CD14-positive monocyte (primary cell): ENCODE measurements around the gene KLK10. TPM values are rescaled to one million over a fixed set of nuclear protein-coding genes. Genes with fewer than 3 reads are reported as not detected.

ENCODE experiments used
- DNase-seq, 3 donors: peaks; one replicate each; pipeline ENCODE4 v3.0.0-alpha.2; 2011 to 2022
- H2AFZ ChIP-seq: 2 replicates; pipeline ENCODE4 v1.6.0; 2012; ENCODE audit warnings: mild to moderate bottlenecking, low read depth, low read length, inconsistent platforms; ENCODE audit not compliant: insufficient read depth, poor library complexity, severe bottlenecking
- H3K27ac ChIP-seq, 2 donors: 1 replicate in 1 of 2; 2 replicates in 1 of 2; pipeline ENCODE4 v1.5.1; 2012 to 2013; ENCODE audit warnings: low read length in 2 of 2, control low read depth in 1 of 2, inconsistent platforms in 1 of 2, low read depth in 1 of 2, mild to moderate bottlenecking in 1 of 2
- H3K27me3 ChIP-seq, 2 donors: one replicate each; pipeline versions ENCODE4 v1.6.0 to v1.6.1; 2011 to 2013; ENCODE audit warnings: low read length in 2 of 2; ENCODE audit not compliant: control insufficient read depth in 2 of 2, insufficient read depth in 2 of 2
- H3K36me3 ChIP-seq, 2 donors: replicated peaks in 1 of 2; 1 replicate in 1 of 2; 2 replicates in 1 of 2; pipeline versions ENCODE4 v1.5.1 to v1.6.1; 2012 to 2013; ENCODE audit warnings: low read length in 2 of 2, control low read depth in 1 of 2, inconsistent platforms in 1 of 2, mild to moderate bottlenecking in 1 of 2; ENCODE audit not compliant: insufficient read depth in 2 of 2, control insufficient read depth in 1 of 2
- H3K4me1 ChIP-seq, 2 donors: 1 replicate in 1 of 2; 2 replicates in 1 of 2; pipeline versions ENCODE4 v1.5.1 to v1.6.1; 2012 to 2013; ENCODE audit warnings: low read length in 2 of 2, control low read depth in 1 of 2, inconsistent platforms in 1 of 2, mild to moderate bottlenecking in 1 of 2, moderate library complexity in 1 of 2; ENCODE audit not compliant: insufficient read depth in 2 of 2, control insufficient read depth in 1 of 2
- H3K4me2 ChIP-seq: replicated peaks from 2 replicates; pipeline ENCODE3; 2012; ENCODE audit warnings: low read length, moderate library complexity, mild to moderate bottlenecking; ENCODE audit not compliant: poor library complexity, severe bottlenecking; ENCODE audit errors: extremely low read depth
- H3K4me3 ChIP-seq, 3 experiments: fragments of 200-600 bp in 1 of 3; sonication (generic) in 1 of 3; replicated peaks in 1 of 3; 1 replicate in 2 of 3; 2 replicates in 1 of 3; pipeline ENCODE4 v1.5.1; 2011 to 2013; ENCODE audit warnings: low read length in 3 of 3, mild to moderate bottlenecking in 3 of 3, control low read depth in 2 of 3, low read depth in 2 of 3, inconsistent platforms in 1 of 3, moderate library complexity in 1 of 3
- H3K79me2 ChIP-seq: 2 replicates; pipeline ENCODE4 v1.6.0; 2012; ENCODE audit warnings: mild to moderate bottlenecking, control low read depth, inconsistent platforms, low read length, moderate library complexity; ENCODE audit not compliant: insufficient read depth
- H3K9ac ChIP-seq: 2 replicates; pipeline ENCODE4 v1.6.0; 2017; ENCODE audit warnings: low read length, mild to moderate bottlenecking; ENCODE audit not compliant: insufficient read depth, poor library complexity, severe bottlenecking
- H3K9me3 ChIP-seq, 2 donors: replicated peaks in 1 of 2; 1 replicate in 1 of 2; 2 replicates in 1 of 2; pipeline versions ENCODE4 v1.5.1 to v1.6.1; 2012 to 2013; ENCODE audit warnings: low read length in 2 of 2, control low read depth in 1 of 2; ENCODE audit not compliant: control insufficient read depth in 1 of 2, insufficient read depth in 1 of 2
- H4K20me1 ChIP-seq: 2 replicates; pipeline ENCODE4 v1.6.0; 2012; ENCODE audit warnings: mild to moderate bottlenecking, low read length, control low read depth, moderate library complexity; ENCODE audit not compliant: insufficient read depth
- H3K27ac Mint-ChIP-seq, 7 donors: one replicate each; pipeline ENCODE4 v1.8.0; 2020; ENCODE audit warnings: mild to moderate bottlenecking in 7 of 7, mixed read lengths in 7 of 7, moderate library complexity in 6 of 7, inconsistent platforms in 2 of 7
- H3K27me3 Mint-ChIP-seq, 3 donors: one replicate each; pipeline ENCODE4 v1.8.0; 2021 to 2022; ENCODE audit warnings: low read depth in 3 of 3, mild to moderate bottlenecking in 3 of 3, mixed read lengths in 3 of 3, moderate library complexity in 3 of 3, inconsistent platforms in 1 of 3
- H3K36me3 Mint-ChIP-seq, 2 donors: one replicate each; pipeline ENCODE4 v1.8.0; 2020; ENCODE audit warnings: mixed read lengths in 2 of 2, inconsistent platforms in 1 of 2, mild to moderate bottlenecking in 1 of 2
- H3K4me1 Mint-ChIP-seq: one replicate; pipeline ENCODE4 v1.8.0; 2020; ENCODE audit warnings: mild to moderate bottlenecking, mixed read lengths
- H3K4me3 Mint-ChIP-seq, 2 donors: one replicate each; pipeline ENCODE4 v1.8.0; 2020; ENCODE audit warnings: mild to moderate bottlenecking in 2 of 2, mixed read lengths in 2 of 2, moderate library complexity in 1 of 2
- H3K9me3 Mint-ChIP-seq, 7 donors: one replicate each; pipeline ENCODE4 v1.8.0; 2020 to 2022; ENCODE audit warnings: mixed read lengths in 7 of 7, mild to moderate bottlenecking in 6 of 7, moderate library complexity in 6 of 7, inconsistent platforms in 2 of 7
- CTCF ChIP-seq: fragments of 200-600 bp; IDR thresholded peaks from one replicate; pipeline ENCODE4 v1.8.0; 2022; ENCODE audit warnings: antibody characterized with exemption, mild to moderate bottlenecking
- WGBS: methylation state at CpG from one replicate; pipeline ENCODE4 v1.1.5; 2013; ENCODE audit warnings: missing lambda C conversion rate; ENCODE audit not compliant: insufficient coverage; 5-methylcytosine and 5-hydroxymethylcytosine counted together
- intact Hi-C, 2 donors: fragments of 100-400 bp; cut with micrococcal nuclease; formaldehyde crosslinking; loops; one replicate each; pipeline versions ENCODE4 v1.15.0 to v1.15.1; 2023
- polyA plus RNA-seq, 3 donors: library from polyadenylated mRNA; depleted of rRNA in 1 of 3; unstranded in 2 of 3; stranded (reverse) in 1 of 3; fragments of 300-500 nt in 2 of 3; fragments of >200 nt in 1 of 3; fragmentation: Illumina TruSeq in 2 of 3; gene quantifications; 1 replicate in 2 of 3; 2 replicates in 1 of 3; pipeline ENCODE4 v1.2.3, GENCODE V29; 2012 to 2021

KLK10 gene
- polyA plus RNA-seq, 3 donors, result not detected

GRCh38 chr19:51063664-51064063 lies 44.2 kb upstream of the KLK10 start:
- Histone ChIP-seq H3K4me3 (no peak overlapping the region), H3K9ac (no peak overlapping the region), H4K20me1 (no peaks in the 10 kb centered on the region), H3K27me3 (peaks cover 23 to 47% of the 10 kb centered on the region in 2 donors), H3K27ac (no peak overlapping the region), H3K4me2 (no peak overlapping the region), H3K79me2 (no peaks in the 10 kb centered on the region), H3K4me1 (no peaks in the 10 kb centered on the region), H2AFZ (no peak overlapping the region), H3K36me3 (no peaks in the 10 kb centered on the region), H3K9me3 (no peaks in the 10 kb centered on the region)
- no peak for TF ChIP-seq CTCF
- H3K4me1 Mint-ChIP-seq, result peaks cover 2% of the 10 kb centered on the region
- no peak overlapping the region for H3K27ac Mint-ChIP-seq
- no peak for DNase-seq
- intact Hi-C loops, result no loop called here
- peak overlapping the region in 1 of 2 donors; percentile 61 for H3K4me3 Mint-ChIP-seq
- H3K36me3 Mint-ChIP-seq, result no peaks in the 10 kb centered on the region
- H3K9me3 Mint-ChIP-seq, result peaks cover 2 to 14% (median 7%) of the 10 kb centered on the region in 7 donors
- H3K27me3 Mint-ChIP-seq, result peaks cover 45 to 60% (median 46%) of the 10 kb centered on the region in 3 donors
- WGBS, result 79% methylated on average over 3 of the region's 7 CpGs

- no peak overlapping the region for H2AFZ ChIP-seq
- H3K79me2 ChIP-seq, result no peaks in the 10 kb centered on the region
- no peak overlapping the region for H3K4me3 Mint-ChIP-seq
- no peak overlapping the region for H3K4me2 ChIP-seq
- H3K27me3 Mint-ChIP-seq, result peaks cover 34 to 56% (median 37%) of the 10 kb centered on the region in 3 donors
- no peaks in the 10 kb centered on the region for H3K36me3 ChIP-seq
- no peaks in the 10 kb centered on the region for H4K20me1 ChIP-seq
- peaks cover 19 to 44% of the 10 kb centered on the region in 2 donors for H3K27me3 ChIP-seq
- no peak for TF ChIP-seq CTCF
- H3K9ac ChIP-seq, result no peak overlapping the region
- no peaks in the 10 kb centered on the region for H3K9me3 ChIP-seq
- no peaks in the 10 kb centered on the region for H3K36me3 Mint-ChIP-seq
- no peak overlapping the region for H3K27ac Mint-ChIP-seq
- DNase-seq, result no peak
- H3K4me3 ChIP-seq, result no peak overlapping the region
- H3K4me1 ChIP-seq, result no peaks in the 10 kb centered on the region
- H3K9me3 Mint-ChIP-seq, result peaks cover 2 to 12% (median 4%) of the 10 kb centered on the region in 7 donors
- H3K27ac ChIP-seq, result no peak overlapping the region
- 0% methylated on average over 1 of the region's 1 CpG for WGBS
- H3K4me1 Mint-ChIP-seq, result peaks cover 2% of the 10 kb centered on the region
- intact Hi-C loops, result no loop called here
Observed at GRCh38 chr19:51060973-51061372, 41.5 kb upstream of the KLK10 start.
